ENCODE data around the gene PTPRA.
A peak's percentile ranks its signal among the peaks of the same experiment; 100 is the strongest.

The PTPRA gene

GRCh38 chr20:2907519-2907918 is 34.2 kb downstream of the PTPRA start:
- H3K4me3 ChIP-seq (ENCODE audit: low read depth, low read length) = no peak overlapping the region
- H3K27ac ChIP-seq (ENCODE audit: low read depth, low read length) = no peak overlapping the region
- H3K36me3 ChIP-seq (ENCODE audit: control insufficient read depth in 1 of 2, insufficient read depth in 2 of 2, low read length in 2 of 2) = no peaks in the 10 kb centered on the region
- no peaks in the 10 kb centered on the region for H3K79me2 ChIP-seq (ENCODE audit: control insufficient read depth, insufficient read depth, low read length, poor library complexity)
- no peak overlapping the region for H3K4ac ChIP-seq (ENCODE audit: low read depth, low read length)
- no peaks in the 10 kb centered on the region for H3K9me3 ChIP-seq (ENCODE audit: insufficient read depth, low read depth, low read length)
- no peak overlapping the region for H4K91ac ChIP-seq (ENCODE audit: low read depth, low read length)
- H3K14ac ChIP-seq (ENCODE audit: low read length) = no peak overlapping the region
- H3K9ac ChIP-seq (ENCODE audit: low read length) = no peak overlapping the region
- 100% methylated on average over 1 of the region's 3 CpGs for WGBS (ENCODE audit: extremely low coverage, insufficient coverage, insufficient read length)
- no peaks in the 10 kb centered on the region for H3K4me1 ChIP-seq (ENCODE audit: control insufficient read depth in 1 of 2, insufficient read depth in 2 of 2, low read length in 2 of 2)
- no peak overlapping the region for H2BK5ac ChIP-seq (ENCODE audit: low read depth, low read length, poor library complexity)
- H3K27me3 ChIP-seq (ENCODE audit: insufficient read depth, low read length) = no peaks in the 10 kb centered on the region
- no peak overlapping the region for H2AK5ac ChIP-seq (ENCODE audit: low read length)
- H4K12ac ChIP-seq (ENCODE audit: low read depth, low read length) = no peak overlapping the region
- H2BK12ac ChIP-seq (ENCODE audit: low read length) = no peak overlapping the region
- no peak overlapping the region for H2AFZ ChIP-seq (ENCODE audit: insufficient read depth, low read length, poor library complexity)
- H3K18ac ChIP-seq (ENCODE audit: low read length) = no peak overlapping the region
- no peak overlapping the region for H3K23ac ChIP-seq (ENCODE audit: low read length)
- H3K79me1 ChIP-seq (ENCODE audit: low read length) = no peaks in the 10 kb centered on the region
- no peak overlapping the region for H2BK120ac ChIP-seq (ENCODE audit: insufficient read depth, low read length, poor library complexity)
- H3K4me2 ChIP-seq (ENCODE audit: low read length) = no peak overlapping the region
- no peak for DNase-seq
- H4K8ac ChIP-seq (ENCODE audit: low read depth, low read length) = no peak overlapping the region

- no peaks in the 10 kb centered on the region for H3K79me1 ChIP-seq (ENCODE audit: low read length)
- no peaks in the 10 kb centered on the region for H3K9me3 ChIP-seq (ENCODE audit: insufficient read depth, low read depth, low read length)
- H3K4me2 ChIP-seq (ENCODE audit: low read length) = no peak overlapping the region
- no peak overlapping the region for H2BK5ac ChIP-seq (ENCODE audit: low read depth, low read length, poor library complexity)
- H2BK120ac ChIP-seq (ENCODE audit: insufficient read depth, low read length, poor library complexity) = no peak overlapping the region
- DNase-seq = no peak
- no peak overlapping the region for H3K14ac ChIP-seq (ENCODE audit: low read length)
- no peaks in the 10 kb centered on the region for H3K27me3 ChIP-seq (ENCODE audit: insufficient read depth, low read length)
- no peak overlapping the region for H3K4ac ChIP-seq (ENCODE audit: low read depth, low read length)
- no peak overlapping the region for H3K27ac ChIP-seq (ENCODE audit: low read depth, low read length)
- no peak overlapping the region for H2BK12ac ChIP-seq (ENCODE audit: low read length)
- H2AK5ac ChIP-seq (ENCODE audit: low read length) = no peak overlapping the region
- H2AFZ ChIP-seq (ENCODE audit: insufficient read depth, low read length, poor library complexity) = no peak overlapping the region
- H3K18ac ChIP-seq (ENCODE audit: low read length) = no peak overlapping the region
- H3K79me2 ChIP-seq (ENCODE audit: control insufficient read depth, insufficient read depth, low read length, poor library complexity) = no peaks in the 10 kb centered on the region
- H3K4me1 ChIP-seq (ENCODE audit: control insufficient read depth in 1 of 2, insufficient read depth in 2 of 2, low read length in 2 of 2) = no peaks in the 10 kb centered on the region
- no peaks in the 10 kb centered on the region for H3K36me3 ChIP-seq (ENCODE audit: control insufficient read depth in 1 of 2, insufficient read depth in 2 of 2, low read length in 2 of 2)
- H3K23ac ChIP-seq (ENCODE audit: low read length) = no peak overlapping the region
- no peak overlapping the region for H4K91ac ChIP-seq (ENCODE audit: low read depth, low read length)
- no peak overlapping the region for H4K8ac ChIP-seq (ENCODE audit: low read depth, low read length)
- H3K4me3 ChIP-seq (ENCODE audit: low read depth, low read length) = no peak overlapping the region
- H3K9ac ChIP-seq (ENCODE audit: low read length) = no peak overlapping the region
- no peak overlapping the region for H4K12ac ChIP-seq (ENCODE audit: low read depth, low read length)
- WGBS (ENCODE audit: extremely low coverage, insufficient coverage, insufficient read length) = no CpG with 5 or more reads among the region's 2 CpGs
These were observed 36.7 kb downstream of the PTPRA start for GRCh38 chr20:2909953-2910352.

GRCh38 chr20:2911200-2911599 is 37.9 kb downstream of the PTPRA start:
- H3K27me3 ChIP-seq (ENCODE audit: insufficient read depth, low read length) = no peaks in the 10 kb centered on the region
- H3K23ac ChIP-seq (ENCODE audit: low read length) = no peak overlapping the region
- H3K4me1 ChIP-seq (ENCODE audit: control insufficient read depth in 1 of 2, insufficient read depth in 2 of 2, low read length in 2 of 2) = no peaks in the 10 kb centered on the region
- H3K4ac ChIP-seq (ENCODE audit: low read depth, low read length) = no peak overlapping the region
- no peaks in the 10 kb centered on the region for H3K9me3 ChIP-seq (ENCODE audit: insufficient read depth, low read depth, low read length)
- no peak overlapping the region for H3K9ac ChIP-seq (ENCODE audit: low read length)
- H3K36me3 ChIP-seq (ENCODE audit: control insufficient read depth in 1 of 2, insufficient read depth in 2 of 2, low read length in 2 of 2) = no peaks in the 10 kb centered on the region
- no peaks in the 10 kb centered on the region for H3K79me1 ChIP-seq (ENCODE audit: low read length)
- no peak overlapping the region for H2AFZ ChIP-seq (ENCODE audit: insufficient read depth, low read length, poor library complexity)
- H3K14ac ChIP-seq (ENCODE audit: low read length) = no peak overlapping the region
- no peak overlapping the region for H4K91ac ChIP-seq (ENCODE audit: low read depth, low read length)
- no peak overlapping the region for H2BK5ac ChIP-seq (ENCODE audit: low read depth, low read length, poor library complexity)
- H2BK120ac ChIP-seq (ENCODE audit: insufficient read depth, low read length, poor library complexity) = no peak overlapping the region
- no peak overlapping the region for H2BK12ac ChIP-seq (ENCODE audit: low read length)
- H3K18ac ChIP-seq (ENCODE audit: low read length) = no peak overlapping the region
- H4K12ac ChIP-seq (ENCODE audit: low read depth, low read length) = no peak overlapping the region
- H3K4me2 ChIP-seq (ENCODE audit: low read length) = no peak overlapping the region
- H2AK5ac ChIP-seq (ENCODE audit: low read length) = no peak overlapping the region
- H3K79me2 ChIP-seq (ENCODE audit: control insufficient read depth, insufficient read depth, low read length, poor library complexity) = no peaks in the 10 kb centered on the region
- no peak overlapping the region for H4K8ac ChIP-seq (ENCODE audit: low read depth, low read length)
- no peak overlapping the region for H3K27ac ChIP-seq (ENCODE audit: low read depth, low read length)
- peak in 1 of 2 donors; percentile 74 for DNase-seq
- no peak overlapping the region for H3K4me3 ChIP-seq (ENCODE audit: low read depth, low read length)

GRCh38 chr20:2914160-2914559 is 40.9 kb downstream of the PTPRA start:
- H3K4me2 ChIP-seq (ENCODE audit: low read length) = no peak overlapping the region
- no peak overlapping the region for H2BK5ac ChIP-seq (ENCODE audit: low read depth, low read length, poor library complexity)
- no peak overlapping the region for H3K4ac ChIP-seq (ENCODE audit: low read depth, low read length)
- H3K9me3 ChIP-seq (ENCODE audit: insufficient read depth, low read depth, low read length) = no peaks in the 10 kb centered on the region
- H4K8ac ChIP-seq (ENCODE audit: low read depth, low read length) = no peak overlapping the region
- H2AK5ac ChIP-seq (ENCODE audit: low read length) = no peak overlapping the region
- no peak overlapping the region for H3K18ac ChIP-seq (ENCODE audit: low read length)
- H2BK12ac ChIP-seq (ENCODE audit: low read length) = no peak overlapping the region
- H3K9ac ChIP-seq (ENCODE audit: low read length) = no peak overlapping the region
- no peak overlapping the region for H4K91ac ChIP-seq (ENCODE audit: low read depth, low read length)
- H3K14ac ChIP-seq (ENCODE audit: low read length) = no peak overlapping the region
- H3K27ac ChIP-seq (ENCODE audit: low read depth, low read length) = no peak overlapping the region
- no peaks in the 10 kb centered on the region for H3K79me2 ChIP-seq (ENCODE audit: control insufficient read depth, insufficient read depth, low read length, poor library complexity)
- H3K36me3 ChIP-seq (ENCODE audit: control insufficient read depth in 1 of 2, insufficient read depth in 2 of 2, low read length in 2 of 2) = no peaks in the 10 kb centered on the region
- no peaks in the 10 kb centered on the region for H3K79me1 ChIP-seq (ENCODE audit: low read length)
- no peaks in the 10 kb centered on the region for H3K4me1 ChIP-seq (ENCODE audit: control insufficient read depth in 1 of 2, insufficient read depth in 2 of 2, low read length in 2 of 2)
- peak in 1 of 2 donors; percentile 39 for DNase-seq
- no peak overlapping the region for H2AFZ ChIP-seq (ENCODE audit: insufficient read depth, low read length, poor library complexity)
- H3K23ac ChIP-seq (ENCODE audit: low read length) = no peak overlapping the region
- H3K27me3 ChIP-seq (ENCODE audit: insufficient read depth, low read length) = no peaks in the 10 kb centered on the region
- H3K4me3 ChIP-seq (ENCODE audit: low read depth, low read length) = no peak overlapping the region
- no peak overlapping the region for H4K12ac ChIP-seq (ENCODE audit: low read depth, low read length)
- H2BK120ac ChIP-seq (ENCODE audit: insufficient read depth, low read length, poor library complexity) = no peak overlapping the region

GRCh38 chr20:2917266-2917665 is 44.0 kb downstream of the PTPRA start:
- H4K8ac ChIP-seq (ENCODE audit: low read depth, low read length) = no peak overlapping the region
- H3K23ac ChIP-seq (ENCODE audit: low read length) = no peak overlapping the region
- H3K4me1 ChIP-seq (ENCODE audit: control insufficient read depth in 1 of 2, insufficient read depth in 2 of 2, low read length in 2 of 2) = peaks cover 0 to 2% of the 10 kb centered on the region in 2 experiments
- no peak overlapping the region for H3K9ac ChIP-seq (ENCODE audit: low read length)
- H2BK120ac ChIP-seq (ENCODE audit: insufficient read depth, low read length, poor library complexity) = no peak overlapping the region
- H3K9me3 ChIP-seq (ENCODE audit: insufficient read depth, low read depth, low read length) = no peaks in the 10 kb centered on the region
- H4K91ac ChIP-seq (ENCODE audit: low read depth, low read length) = no peak overlapping the region
- no peak overlapping the region for H3K27ac ChIP-seq (ENCODE audit: low read depth, low read length)
- H3K4ac ChIP-seq (ENCODE audit: low read depth, low read length) = no peak overlapping the region
- H2AFZ ChIP-seq (ENCODE audit: insufficient read depth, low read length, poor library complexity) = no peak overlapping the region
- no peak overlapping the region for H3K14ac ChIP-seq (ENCODE audit: low read length)
- no peak overlapping the region for H3K4me3 ChIP-seq (ENCODE audit: low read depth, low read length)
- no peak overlapping the region for H4K12ac ChIP-seq (ENCODE audit: low read depth, low read length)
- H2BK5ac ChIP-seq (ENCODE audit: low read depth, low read length, poor library complexity) = no peak overlapping the region
- H3K27me3 ChIP-seq (ENCODE audit: insufficient read depth, low read length) = no peaks in the 10 kb centered on the region
- H3K4me2 ChIP-seq (ENCODE audit: low read length) = no peak overlapping the region
- H3K36me3 ChIP-seq (ENCODE audit: control insufficient read depth in 1 of 2, insufficient read depth in 2 of 2, low read length in 2 of 2) = no peaks in the 10 kb centered on the region
- no peak overlapping the region for H2BK12ac ChIP-seq (ENCODE audit: low read length)
- no peaks in the 10 kb centered on the region for H3K79me2 ChIP-seq (ENCODE audit: control insufficient read depth, insufficient read depth, low read length, poor library complexity)
- H3K18ac ChIP-seq (ENCODE audit: low read length) = no peak overlapping the region
- DNase-seq = no peak
- H2AK5ac ChIP-seq (ENCODE audit: low read length) = no peak overlapping the region
- no peaks in the 10 kb centered on the region for H3K79me1 ChIP-seq (ENCODE audit: low read length)
